Measurements from ENCODE around the gene CROCC. TPM values are rescaled to one million over a fixed set of nuclear protein-coding genes. Genes with fewer than 3 reads are reported as not detected.
"Not testable (repeated sequence)": the region's sequence is repeated elsewhere in the genome, so short reads cannot be mapped to it uniquely, and the experiment has no call there.

The CROCC gene
- polyA plus RNA-seq, 1 donor (not counting 4 experiments of a cell fraction or from before 2014, with no cell fraction given) = 8.2 TPM

GRCh38 chr1:16961297-16962133 lies 39.8 kb downstream of the CROCC start:
- Histone ChIP-seq H2AFZ (ENCODE audit: control insufficient read depth, low read length) (no peak overlapping the region), H3K27me3 (ENCODE audit: control insufficient read depth, extremely low read depth, insufficient read depth, low read length) (no peaks in the 10 kb centered on the region), H3K79me2 (ENCODE audit: control insufficient read depth, insufficient read depth, low read length) (no peaks in the 10 kb centered on the region), H3K4me3 (ENCODE audit: control insufficient read depth in 2 of 3, extremely low read depth in 1 of 3, insufficient read depth in 2 of 3, low read depth in 1 of 3, low read length in 3 of 3) (no peak overlapping the region), H3K4me2 (ENCODE audit: control insufficient read depth, extremely low read depth, insufficient read depth, low read depth, low read length) (peak overlapping the region; percentile 29), H3K9ac (ENCODE audit: control insufficient read depth, extremely low read depth, insufficient read depth, low read length) (peak overlapping the region; percentile 44), H3K9me1 (ENCODE audit: control insufficient read depth, extremely low read depth, insufficient read depth, low read length) (no peaks in the 10 kb centered on the region), H3K9me3 (ENCODE audit: control insufficient read depth, low read depth, low read length) (no peaks in the 10 kb centered on the region), H3K27ac (ENCODE audit: control insufficient read depth, insufficient read depth, low read length) (no peak overlapping the region), H3K36me3 (ENCODE audit: control insufficient read depth in 2 of 2, extremely low read depth in 1 of 2, insufficient read depth in 2 of 2, low read length in 2 of 2) (peaks cover 4 to 9% of the 10 kb centered on the region in 2 experiments), H3K4me1 (ENCODE audit: control insufficient read depth, extremely low read depth, insufficient read depth, low read length) (peaks cover 3% of the 10 kb centered on the region), H4K20me1 (ENCODE audit: control insufficient read depth, extremely low read depth, insufficient read depth, low read length) (no peaks in the 10 kb centered on the region)
- dilution Hi-C loops (cut with MboI; ENCODE audit: extremely low pct_ligation_motif_present, low sequenced_read_pairs) = no loop called here
- DNase-seq (ENCODE audit: low read depth, low spot score) (no peak), FAIRE-seq (no peak)
- TF ChIP-seq EZH2 (IDR thresholded peaks at IDR 0.05; ENCODE audit: low read length) (no peak), CTCF (optimal IDR thresholded peaks at IDR 0.05 in 1 of 3, IDR thresholded peaks at IDR 0.05 in 1 of 3, conservative IDR thresholded peaks at IDR 0.05 in 1 of 3; ENCODE audit: extremely low read depth in 1 of 3, insufficient read depth in 2 of 3, low read length in 3 of 3) (no peak)

GRCh38 chr1:16964169-16964568 lies 42.4 kb downstream of the CROCC start:
- FAIRE-seq; dilution Hi-C loops (cut with MboI; ENCODE audit: extremely low pct_ligation_motif_present, low sequenced_read_pairs): not testable (repeated sequence)

More at GRCh38 chr1:16964169-16964568, 42.4 kb downstream of the CROCC start:
- not testable (repeated sequence) for H4K20me1 ChIP-seq (ENCODE audit: control insufficient read depth, extremely low read depth, insufficient read depth, low read length); H3K27ac ChIP-seq (ENCODE audit: control insufficient read depth, insufficient read depth, low read length); H3K36me3 ChIP-seq (ENCODE audit: control insufficient read depth in 2 of 2, extremely low read depth in 1 of 2, insufficient read depth in 2 of 2, low read length in 2 of 2); H3K27me3 ChIP-seq (ENCODE audit: control insufficient read depth, extremely low read depth, insufficient read depth, low read length); H3K4me3 ChIP-seq (ENCODE audit: control insufficient read depth in 2 of 3, extremely low read depth in 1 of 3, insufficient read depth in 2 of 3, low read depth in 1 of 3, low read length in 3 of 3); H3K4me2 ChIP-seq (ENCODE audit: control insufficient read depth, extremely low read depth, insufficient read depth, low read depth, low read length); DNase-seq (ENCODE audit: low read depth, low spot score); H3K9me1 ChIP-seq (ENCODE audit: control insufficient read depth, extremely low read depth, insufficient read depth, low read length); H3K79me2 ChIP-seq (ENCODE audit: control insufficient read depth, insufficient read depth, low read length); H3K9me3 ChIP-seq (ENCODE audit: control insufficient read depth, low read depth, low read length); H3K4me1 ChIP-seq (ENCODE audit: control insufficient read depth, extremely low read depth, insufficient read depth, low read length); H2AFZ ChIP-seq (ENCODE audit: control insufficient read depth, low read length); H3K9ac ChIP-seq (ENCODE audit: control insufficient read depth, extremely low read depth, insufficient read depth, low read length)
